Amniotic stem cell (primary cell): Measurements from ENCODE around the gene POLR1H.
A peak's percentile ranks its signal among the peaks of the same experiment; 100 is the strongest.
"Not testable (repeated sequence)": the region's sequence is repeated elsewhere in the genome, so short reads cannot be mapped to it uniquely, and the experiment has no call there.

Source experiments
- DNase-seq: peaks from one replicate; lab custom pipeline; 2025; lab: John Stamatoyannopoulos, UW

Gene POLR1H

GRCh38 chr6:30061092-30061857, at the start of gene POLR1H:
TSS of gene POLR1H (plus strand) at chr6:30061265. CDS start at chr6:30061525, 260 bp downstream.
- peak; percentile 96 for DNase-seq

- no peak for DNase-seq
Observed at GRCh38 chr6:30013291-30013922, 47.7 kb upstream of the POLR1H start.

- DNase-seq, result no peak
Observed at GRCh38 chr6:30019819-30020218, 41.2 kb upstream of the POLR1H start.

GRCh38 chr6:30020626-30021025, 40.4 kb upstream of the POLR1H start:
- DNase-seq, result no peak

- DNase-seq, result no peak
Observed at GRCh38 chr6:30022189-30022588, 38.9 kb upstream of the POLR1H start.

- not testable (repeated sequence) for DNase-seq
Observed at GRCh38 chr6:30022712-30023111, 38.4 kb upstream of the POLR1H start.

- DNase-seq, result no peak
Observed at GRCh38 chr6:30025186-30025585, 35.9 kb upstream of the POLR1H start.

GRCh38 chr6:30029588-30029987, 31.5 kb upstream of the POLR1H start:
- no peak for DNase-seq

GRCh38 chr6:30031381-30031780, 29.7 kb upstream of the POLR1H start:
- DNase-seq, result no peak

GRCh38 chr6:30033440-30033839, 27.6 kb upstream of the POLR1H start:
- DNase-seq, result not testable (repeated sequence)

GRCh38 chr6:30035784-30036183, 25.3 kb upstream of the POLR1H start:
- DNase-seq, result no peak

GRCh38 chr6:30037182-30037788, 23.8 kb upstream of the POLR1H start:
- DNase-seq, result no peak

GRCh38 chr6:30041221-30041620, 19.8 kb upstream of the POLR1H start:
- DNase-seq, result no peak

GRCh38 chr6:30041821-30042220, 19.2 kb upstream of the POLR1H start:
- DNase-seq, result no peak

GRCh38 chr6:30042476-30042875, 18.6 kb upstream of the POLR1H start:
- DNase-seq, result no peak

GRCh38 chr6:30042914-30043313, 18.2 kb upstream of the POLR1H start:
- DNase-seq, result no peak

- DNase-seq, result no peak
Observed at GRCh38 chr6:30043744-30044143, 17.3 kb upstream of the POLR1H start.

GRCh38 chr6:30044630-30045029, 16.4 kb upstream of the POLR1H start:
- DNase-seq, result peak; percentile 11

GRCh38 chr6:30047220-30047619, 13.8 kb upstream of the POLR1H start:
- no peak for DNase-seq

- DNase-seq, result no peak
Observed at GRCh38 chr6:30053682-30054081, 7.4 kb upstream of the POLR1H start.

GRCh38 chr6:30055513-30055912, 5.6 kb upstream of the POLR1H start:
- no peak for DNase-seq

- no peak for DNase-seq
Observed at GRCh38 chr6:30060606-30061091, 416 bp upstream of the POLR1H start.

- no peak for DNase-seq
Observed at GRCh38 chr6:30061858-30062458, 893 bp downstream of the POLR1H start.
